HCT116 (cell line): ENCODE results near the gene SLC43A3. TPM values are rescaled to one million over a fixed set of nuclear protein-coding genes. Genes with fewer than 3 reads are reported as not detected.

Experiments used
- ATAC-seq: fragments of 200-7000 bp; cut with Tn5 transposase; 2 replicates; pipeline ENCODE4 v1.9.1; 2020; ENCODE audit warnings: mild to moderate bottlenecking, moderate library complexity
- BruUV-seq: library from RNA; stranded (reverse); fragments of 400-500 nt; replicated peaks from 2 replicates; lab custom pipeline; 2021; lab: Mats Ljungman, UMichigan
- CTCF ChIA-PET: fragments of 300-600 bp; sonication (Branson Sonifier 250); formaldehyde crosslinking; loops from one replicate; lab custom pipeline; 2021; ENCODE audit warnings: antibody characterized with exemption; lab: Charles Lee
- POLR2A ChIA-PET: fragments of 300-600, 350-600 bp; sonication (Branson Sonifier 250); formaldehyde crosslinking; loops from one replicate; lab custom pipeline; 2021; ENCODE audit warnings: antibody characterized with exemption; lab: Charles Lee
- RAD21 ChIA-PET, 2 experiments: fragments of 300-600 bp; sonication (Branson Sonifier 250); formaldehyde crosslinking; loops; one replicate each; lab custom pipeline; 2023; ENCODE audit warnings: low total read pairs in 2 of 2; ENCODE audit not compliant: uncharacterized antibody in 2 of 2, unreplicated experiment in 2 of 2, low non-redundant PET in 1 of 2; lab: Charles Lee
- DNase-seq: peaks from one replicate; pipeline ENCODE4 v3.0.0-alpha.2; 2010; ENCODE audit warnings: low read depth, low spot score
- H2AFZ ChIP-seq: fragments of 200-600 bp; shearing (Covaris generic), sonication (generic); 2 replicates; pipeline ENCODE4 v1.6.1; 2017; ENCODE audit warnings: low read depth, mixed run types, mixed read lengths, antibody characterized with exemption, low read length; ENCODE audit not compliant: poor library complexity, severe bottlenecking
- H3K27ac ChIP-seq: 2 replicates; pipeline ENCODE4 v1.5.1; 2012; ENCODE audit warnings: low read depth, low read length
- H3K27me3 ChIP-seq: fragments of 200-600 bp; sonication (generic); 2 replicates; pipeline ENCODE4 v1.6.1; 2016; ENCODE audit warnings: mixed run types, low read length, mixed read lengths; ENCODE audit not compliant: insufficient read depth
- H3K36me3 ChIP-seq, 2 experiments: fragments of 200-500 bp in 1 of 2; fragments of 200-600 bp in 1 of 2; sonication (Bioruptor generic) in 1 of 2; sonication (generic) in 1 of 2; 2 replicates each; pipeline versions ENCODE4 v1.5.1 to v1.6.1; 2014 to 2016; ENCODE audit warnings: low read length in 2 of 2, inconsistent platforms in 1 of 2, mixed read lengths in 1 of 2, mixed run types in 1 of 2; ENCODE audit not compliant: insufficient read depth in 2 of 2, control insufficient read depth in 1 of 2
- H3K4me1 ChIP-seq, 2 experiments: fragments of 200-600 bp in 1 of 2; sonication (generic) in 1 of 2; 2 replicates each; pipeline versions ENCODE4 v1.5.1 to v1.6.1; 2012 to 2017; ENCODE audit warnings: low read length in 2 of 2, inconsistent platforms in 1 of 2, mild to moderate bottlenecking in 1 of 2, mixed read lengths in 1 of 2, mixed run types in 1 of 2, moderate library complexity in 1 of 2; ENCODE audit not compliant: insufficient read depth in 2 of 2, control insufficient read depth in 1 of 2
- H3K4me2 ChIP-seq: fragments of 200-600 bp; sonication (generic); 2 replicates; pipeline ENCODE4 v1.6.1; 2017; ENCODE audit warnings: mixed run types, low read length, mixed read lengths
- H3K4me3 ChIP-seq, 2 experiments: fragments of 200-600 bp in 1 of 2; sonication (generic) in 1 of 2; replicated peaks in 1 of 2; 2 replicates each; pipeline ENCODE4 v1.5.1; 2011 to 2016; ENCODE audit warnings: low read length in 2 of 2, control low read depth in 1 of 2, low read depth in 1 of 2, mild to moderate bottlenecking in 1 of 2, mixed read lengths in 1 of 2, mixed run types in 1 of 2
- H3K79me2 ChIP-seq: fragments of 200-600 bp; sonication (generic); 2 replicates; pipeline ENCODE4 v1.6.1; 2017; ENCODE audit warnings: mild to moderate bottlenecking, mixed run types, low read length, moderate library complexity, mixed read lengths; ENCODE audit not compliant: insufficient read depth
- H3K9ac ChIP-seq: fragments of 200-600 bp; sonication (generic); 2 replicates; pipeline ENCODE4 v1.6.1; 2016; ENCODE audit warnings: low read length, mixed read lengths
- H3K9me2 ChIP-seq: fragments of 200-600 bp; sonication (generic), shearing (Covaris generic); 2 replicates; pipeline ENCODE4 v1.6.1; 2017; ENCODE audit warnings: mixed run types, mild to moderate bottlenecking, moderate library complexity; ENCODE audit not compliant: insufficient read depth
- H3K9me3 ChIP-seq, 2 experiments: fragments of 200-500 bp in 1 of 2; fragments of 200-600 bp in 1 of 2; sonication (Bioruptor generic) in 1 of 2; sonication (generic) in 1 of 2; 2 replicates each; pipeline ENCODE4 v1.6.1; 2014 to 2017; ENCODE audit warnings: low read length in 2 of 2, mixed read lengths in 2 of 2, inconsistent platforms in 1 of 2, low read depth in 1 of 2, mild to moderate bottlenecking in 1 of 2, mixed run types in 1 of 2, moderate library complexity in 1 of 2; ENCODE audit not compliant: control insufficient read depth in 1 of 2, insufficient read depth in 1 of 2
- H4K20me1 ChIP-seq: fragments of 200-600 bp; sonication (generic), shearing (Covaris generic); 2 replicates; pipeline ENCODE4 v1.6.1; 2017; ENCODE audit warnings: mixed run types, mild to moderate bottlenecking, moderate library complexity; ENCODE audit not compliant: insufficient read depth
- CBX3 ChIP-seq: IDR thresholded peaks from 2 replicates; pipeline ENCODE4 v1.6.1; 2012; ENCODE audit warnings: low read depth
- ELF1 ChIP-seq: IDR thresholded peaks from 2 replicates; pipeline ENCODE4 v1.6.1; 2012; ENCODE audit warnings: low read depth, borderline replicate concordance
- EZH2phosphoT487 ChIP-seq: fragments of 200-600 bp; IDR thresholded peaks from 2 replicates; pipeline ENCODE4 v1.6.1; 2018; ENCODE audit warnings: antibody characterized with exemption, borderline replicate concordance
- FOSL1 ChIP-seq: IDR thresholded peaks from 2 replicates; pipeline ENCODE4 v1.6.1; 2012; ENCODE audit warnings: low read depth
- MAX ChIP-seq: IDR thresholded peaks from 2 replicates; pipeline ENCODE4 v1.6.1; 2012
- POLR2AphosphoS5 ChIP-seq: IDR thresholded peaks from 2 replicates; pipeline ENCODE4 v1.6.1; 2011; ENCODE audit warnings: mild to moderate bottlenecking, low read depth, low read length, moderate library complexity
- RAD21 ChIP-seq: IDR thresholded peaks from 2 replicates; pipeline ENCODE4 v1.6.1; 2012; ENCODE audit warnings: low read depth, mild to moderate bottlenecking
- REST ChIP-seq: IDR thresholded peaks from 2 replicates; pipeline ENCODE4 v1.6.1; 2012; ENCODE audit warnings: low read depth
- SIN3A ChIP-seq: IDR thresholded peaks from 2 replicates; pipeline ENCODE4 v1.6.1; 2012; ENCODE audit warnings: low read depth
- SRF ChIP-seq: IDR thresholded peaks from 2 replicates; pipeline ENCODE4 v1.6.1; 2012; ENCODE audit warnings: low read depth
- YY1 ChIP-seq: IDR thresholded peaks from 2 replicates; pipeline ENCODE4 v1.6.1; 2011; ENCODE audit warnings: low read length, low read depth, moderate library complexity, mild to moderate bottlenecking; ENCODE audit not compliant: insufficient replicate concordance; ENCODE audit errors: extremely low read depth
- ZBTB33 ChIP-seq: IDR thresholded peaks from 2 replicates; pipeline ENCODE4 v1.6.1; 2011; ENCODE audit warnings: mild to moderate bottlenecking, low read length, moderate library complexity; ENCODE audit not compliant: insufficient replicate concordance; ENCODE audit errors: extremely low read depth
- ZFX ChIP-seq: fragments of 450-650 bp; IDR thresholded peaks from 2 replicates; pipeline ENCODE4 v1.6.1; 2017
- intact Hi-C: fragments of 100-400 bp; cut with micrococcal nuclease; formaldehyde crosslinking; loops from 2 replicates; pipeline ENCODE4 v1.10.0; 2022
- total RNA-seq: library from RNA; stranded (reverse); gene quantifications from one replicate; pipeline ENCODE4 v1.2.1, GENCODE V29; 2021; ENCODE audit not compliant: unreplicated experiment
- TF ChIP-seq, protein P1 (sequence below): IDR thresholded peaks from 2 replicates; pipeline ENCODE4 v1.6.1; 2012

Gene SLC43A3
- total RNA-seq, 1 experiment from 2014 or later = 36.9 TPM

- no peak for ATAC-seq
Measured at GRCh38 chr11:57473285-57473841, 46.4 kb upstream of the SLC43A3 start.

More at GRCh38 chr11:57473285-57473841, 46.4 kb upstream of the SLC43A3 start:
- ChIA-PET RAD21 (no interaction called here), CTCF (interaction anchor here (0.6 to 1.2 kb wide), 4 partner anchors 15 to 155 kb away, joined by 3 to 4 read pairs (median 3); no protein-coding TSS in a partner anchor)
- Histone ChIP-seq H3K79me2 (no peaks in the 10 kb centered on the region), H2AFZ (no peak overlapping the region)
- TF ChIP-seq POLR2AphosphoS5 (no peak), YY1 (no peak), RAD21 (no peak), MAX (no peak), ZBTB33 (no peak), ELF1 (no peak), SRF (no peak), REST (no peak), CBX3 (no peak), EZH2phosphoT487 (no peak), SIN3A (no peak), FOSL1 (no peak), ZFX (no peak)
- TF ChIP-seq, protein P1, sequence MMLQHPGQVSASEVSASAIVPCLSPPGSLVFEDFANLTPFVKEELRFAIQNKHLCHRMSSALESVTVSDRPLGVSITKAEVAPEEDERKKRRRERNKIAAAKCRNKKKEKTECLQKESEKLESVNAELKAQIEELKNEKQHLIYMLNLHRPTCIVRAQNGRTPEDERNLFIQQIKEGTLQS = no peak
- TF ChIP-seq, all 23 proteins: peak for 0
- no peak overlapping the region for H3K27ac ChIP-seq
- H3K4me3 ChIP-seq = no peak overlapping the region
- no peak for DNase-seq
- BruUV-seq = no TSS peak
- H3K4me1 ChIP-seq = no peaks in the 10 kb centered on the region
- intact Hi-C loops = no loop called here
- no peaks in the 10 kb centered on the region for H3K27me3 ChIP-seq
- no peak overlapping the region for H3K4me2 ChIP-seq
- H3K9ac ChIP-seq = no peak overlapping the region
- no peaks in the 10 kb centered on the region for H3K9me3 ChIP-seq
- no peaks in the 10 kb centered on the region for H4K20me1 ChIP-seq
- peaks cover 0 to 5% of the 10 kb centered on the region in 2 experiments; a peak in 2 of 4 replicates for H3K36me3 ChIP-seq
- POLR2A ChIA-PET = no interaction called here
- no peaks in the 10 kb centered on the region for H3K9me2 ChIP-seq
